ENCODE measurements around the gene HAND2.

The HAND2 gene

GRCh38 chr4:173488656-173489055 lies 41.4 kb downstream of the HAND2 start:
- H3K4me3 ChIP-seq (ENCODE audit: control insufficient read depth, low read depth, low read length) = no peak overlapping the region
- DNase-seq (ENCODE audit: low read depth) = no peak
- TF ChIP-seq, protein P1, sequence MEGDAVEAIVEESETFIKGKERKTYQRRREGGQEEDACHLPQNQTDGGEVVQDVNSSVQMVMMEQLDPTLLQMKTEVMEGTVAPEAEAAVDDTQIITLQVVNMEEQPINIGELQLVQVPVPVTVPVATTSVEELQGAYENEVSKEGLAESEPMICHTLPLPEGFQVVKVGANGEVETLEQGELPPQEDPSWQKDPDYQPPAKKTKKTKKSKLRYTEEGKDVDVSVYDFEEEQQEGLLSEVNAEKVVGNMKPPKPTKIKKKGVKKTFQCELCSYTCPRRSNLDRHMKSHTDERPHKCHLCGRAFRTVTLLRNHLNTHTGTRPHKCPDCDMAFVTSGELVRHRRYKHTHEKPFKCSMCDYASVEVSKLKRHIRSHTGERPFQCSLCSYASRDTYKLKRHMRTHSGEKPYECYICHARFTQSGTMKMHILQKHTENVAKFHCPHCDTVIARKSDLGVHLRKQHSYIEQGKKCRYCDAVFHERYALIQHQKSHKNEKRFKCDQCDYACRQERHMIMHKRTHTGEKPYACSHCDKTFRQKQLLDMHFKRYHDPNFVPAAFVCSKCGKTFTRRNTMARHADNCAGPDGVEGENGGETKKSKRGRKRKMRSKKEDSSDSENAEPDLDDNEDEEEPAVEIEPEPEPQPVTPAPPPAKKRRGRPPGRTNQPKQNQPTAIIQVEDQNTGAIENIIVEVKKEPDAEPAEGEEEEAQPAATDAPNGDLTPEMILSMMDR (IDR thresholded peaks at IDR 0.05; ENCODE audit: control insufficient read depth, insufficient read depth, low read depth, low read length, missing control alignments) = no peak

DNA sequence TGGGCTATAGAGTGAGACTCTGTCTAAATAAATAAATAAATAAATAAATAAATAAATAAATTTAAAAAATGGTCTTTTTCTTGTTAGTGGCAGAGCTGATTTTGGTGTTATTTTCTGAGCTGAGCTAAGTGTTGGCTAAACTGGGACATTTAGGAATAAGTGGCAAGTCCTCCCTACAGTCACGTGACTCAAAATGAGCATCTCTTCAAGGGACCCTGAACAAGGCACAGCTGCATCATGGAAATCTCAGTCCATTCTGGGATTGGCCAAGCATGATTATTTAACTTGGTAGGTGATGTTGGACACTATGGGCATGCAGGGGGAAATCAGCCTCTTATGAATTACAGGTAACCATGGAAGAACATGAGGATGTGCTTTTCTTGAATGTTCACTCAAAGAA lies 42.0 kb downstream of the HAND2 start:
- H3K4me3 ChIP-seq (ENCODE audit: control insufficient read depth, low read depth, low read length) = no peak overlapping the region
- TF ChIP-seq, protein P1 (IDR thresholded peaks at IDR 0.05; ENCODE audit: control insufficient read depth, insufficient read depth, low read depth, low read length, missing control alignments) = no peak
- DNase-seq (ENCODE audit: low read depth) = no peak

GRCh38 chr4:173486714-173487392 lies 43.2 kb downstream of the HAND2 start:
- TF ChIP-seq, protein P1 (IDR thresholded peaks at IDR 0.05; ENCODE audit: control insufficient read depth, insufficient read depth, low read depth, low read length, missing control alignments) = no peak
- no peak overlapping the region for H3K4me3 ChIP-seq (ENCODE audit: control insufficient read depth, low read depth, low read length)
- DNase-seq (ENCODE audit: low read depth) = no peak

GRCh38 chr4:173485164-173485563 lies 44.9 kb downstream of the HAND2 start:
- H3K4me3 ChIP-seq (ENCODE audit: control insufficient read depth, low read depth, low read length) = no peak overlapping the region
- DNase-seq (ENCODE audit: low read depth) = no peak
- TF ChIP-seq, protein P1 (IDR thresholded peaks at IDR 0.05; ENCODE audit: control insufficient read depth, insufficient read depth, low read depth, low read length, missing control alignments) = no peak

DNA sequence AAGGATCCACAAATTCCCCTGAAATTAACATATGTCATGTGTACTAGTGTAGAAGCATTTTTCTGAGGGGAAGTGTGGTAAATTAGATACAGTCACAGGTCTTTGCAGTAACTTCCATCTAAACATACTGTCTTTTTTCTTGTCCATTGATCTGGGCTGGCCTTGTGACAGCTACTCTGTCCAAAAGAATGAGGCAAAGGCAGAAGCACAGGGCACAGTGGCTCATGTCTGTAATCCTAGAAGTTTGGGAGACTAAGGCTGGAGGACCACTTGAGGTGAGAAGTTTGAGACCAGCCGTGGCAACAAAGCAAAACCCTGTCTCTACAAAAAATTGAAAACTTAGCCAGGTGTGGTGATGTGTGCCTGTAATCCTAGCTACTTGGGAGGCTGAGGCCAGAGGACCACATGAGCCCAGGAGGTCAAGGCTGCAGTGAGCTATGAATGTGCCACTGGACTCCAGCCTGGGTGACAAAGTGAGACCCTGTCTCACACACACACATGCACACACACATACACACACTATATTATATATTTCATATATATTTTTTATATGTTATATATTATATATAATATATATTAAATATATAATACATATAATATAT lies 47.6 kb downstream of the HAND2 start:
- H3K4me3 ChIP-seq (ENCODE audit: control insufficient read depth, low read depth, low read length) = no peak overlapping the region

GRCh38 chr4:173478913-173479283 lies 51.1 kb downstream of the HAND2 start:
- DNase-seq (ENCODE audit: low read depth) = no peak
- TF ChIP-seq, protein P1 (IDR thresholded peaks at IDR 0.05; ENCODE audit: control insufficient read depth, insufficient read depth, low read depth, low read length, missing control alignments) = no peak
- H3K4me3 ChIP-seq (ENCODE audit: control insufficient read depth, low read depth, low read length) = no peak overlapping the region

More for the DNA sequence above, 47.6 kb downstream of the HAND2 start:
- TF ChIP-seq, protein P1 (IDR thresholded peaks at IDR 0.05; ENCODE audit: control insufficient read depth, insufficient read depth, low read depth, low read length, missing control alignments) = no peak
- no peak for DNase-seq (ENCODE audit: low read depth)

Data from AG09309 (cell line).